Fibroblast of the aortic adventitia (primary cell): ENCODE data around the gene HAUS7. TPM values are rescaled to one million over a fixed set of nuclear protein-coding genes. Genes with fewer than 3 reads are reported as not detected.

ENCODE experiments used
- DNase-seq: peaks from one replicate; pipeline ENCODE4 v3.0.0-alpha.2; 2010; ENCODE audit warnings: low read depth
- H3K4me3 ChIP-seq: 2 replicates; pipeline ENCODE4 v1.5.1; 2011; ENCODE audit warnings: low read depth, mild to moderate bottlenecking, control low read depth, low read length, moderate library complexity
- CTCF ChIP-seq: IDR thresholded peaks from 2 replicates; pipeline ENCODE4 v1.5.1; 2011; ENCODE audit warnings: mild to moderate bottlenecking, low read length, control low read depth, inconsistent platforms; ENCODE audit not compliant: insufficient read depth
- total RNA-seq: library from RNA; depleted of rRNA; stranded (reverse); fragments of >200 nt; gene quantifications from 2 replicates; pipeline ENCODE4 v1.2.3, GENCODE V29; 2012; ENCODE audit warnings: low replicate concordance

Gene HAUS7
- total RNA-seq, 1 donor = 16.4 TPM

- H3K4me3 ChIP-seq = no peak overlapping the region
- no peak for TF ChIP-seq CTCF
- no peak for DNase-seq
These were observed 5.4 kb upstream of the HAUS7 start for GRCh38 chrX:153475751-153476281.

DNA sequence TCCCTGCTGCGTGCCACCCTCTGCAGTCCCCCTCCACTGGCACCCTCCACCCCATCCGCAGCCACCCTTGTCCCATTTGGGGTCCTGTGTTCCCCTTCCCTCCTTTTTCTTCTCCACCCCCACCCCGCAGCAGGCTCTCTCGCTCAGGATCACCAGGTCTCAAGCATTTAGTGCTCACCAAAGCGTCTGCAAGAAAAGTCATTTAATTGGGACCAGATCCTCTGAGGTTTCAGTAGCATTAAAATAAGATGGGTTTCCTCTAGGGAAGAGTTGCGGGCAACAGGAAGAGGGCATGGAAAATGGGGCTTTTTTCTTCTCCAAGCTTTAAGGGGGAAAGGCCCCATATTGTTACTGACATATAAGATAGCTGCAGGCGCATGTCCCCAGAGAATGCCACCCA lies 4.9 kb upstream of the HAUS7 start:
- no peak for TF ChIP-seq CTCF
- no peak for DNase-seq

GRCh38 chrX:153474718-153475117 lies 4.3 kb upstream of the HAUS7 start:
- DNase-seq = peak; percentile 52
- H3K4me3 ChIP-seq = peak overlapping the region; percentile 17
- no peak for TF ChIP-seq CTCF

More for the DNA sequence above, 4.9 kb upstream of the HAUS7 start:
- H3K4me3 ChIP-seq = no peak overlapping the region

GRCh38 chrX:153474266-153474665 lies 3.9 kb upstream of the HAUS7 start:
- no peak for DNase-seq
- no peak for TF ChIP-seq CTCF
- no peak overlapping the region for H3K4me3 ChIP-seq

DNA sequence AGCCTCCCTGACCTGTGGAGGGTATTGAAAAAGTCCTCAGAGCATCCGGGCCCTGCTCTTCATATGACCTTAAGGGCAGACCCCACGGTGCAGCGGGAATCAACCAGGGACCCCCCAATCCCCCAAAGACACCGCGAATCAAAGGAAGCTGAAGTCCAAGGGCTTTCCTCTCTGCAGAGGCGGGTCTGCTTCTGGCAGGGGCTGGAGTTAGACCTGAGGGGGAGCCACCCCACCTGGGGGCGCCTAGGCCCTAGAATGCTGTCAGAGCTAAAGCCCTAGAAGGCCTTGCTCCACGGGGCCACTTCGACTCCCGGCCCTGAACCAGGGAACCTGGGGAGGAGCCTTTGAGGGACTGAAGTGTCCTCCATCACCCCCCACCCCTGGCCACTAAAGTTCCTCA lies 2.8 kb upstream of the HAUS7 start:
- TF ChIP-seq CTCF = no peak
- no peak overlapping the region for H3K4me3 ChIP-seq
- DNase-seq = no peak

GRCh38 chrX:153471663-153472280 lies 1.4 kb upstream of the HAUS7 start:
- H3K4me3 ChIP-seq = no peak overlapping the region
- DNase-seq = peak; percentile 39
- no peak for TF ChIP-seq CTCF

- peak; percentile 12 for DNase-seq
- peak overlapping the region; percentile 72 for H3K4me3 ChIP-seq
- peak; percentile 33 for TF ChIP-seq CTCF
These were observed 465 bp downstream of the HAUS7 start for GRCh38 chrX:153469811-153470410.
